Endometrium (tissue), 2 donors: ENCODE measurements around the gene HTN1.
"Not testable (repeated sequence)": the region's sequence is repeated elsewhere in the genome, so short reads cannot be mapped to it uniquely, and the experiment has no call there.

Experiments used
- FAIRE-seq: peaks from 2 replicates; lab custom pipeline; 2012; peaks lifted over from hg19 to GRCh38; lab: Jason Lieb, UNC
- donor health status: control.
- donor health status: control.

The HTN1 gene

DNA sequence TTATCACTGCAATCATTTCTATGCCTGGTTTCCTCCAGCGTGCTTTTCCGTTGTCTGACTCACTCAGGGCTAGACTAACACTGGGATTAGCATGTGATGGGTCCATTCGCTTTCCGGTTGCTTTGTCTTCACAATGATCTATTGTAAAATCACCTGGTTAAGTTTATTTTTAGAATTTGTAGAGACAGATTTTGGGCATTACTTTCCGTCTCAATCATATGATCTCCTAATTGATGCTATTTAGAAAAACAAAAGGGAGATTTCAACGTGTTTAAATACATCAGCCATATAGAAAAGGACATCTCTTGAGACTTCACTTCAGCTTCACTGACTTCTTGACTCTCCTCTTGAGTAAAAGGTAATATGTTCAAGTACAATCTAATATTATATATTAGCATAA, at the start of gene HTN1:
TSS of gene HTN1 (plus strand) at position 301 of the 400 bp plus-strand sequence. CDS start 2,639 bp downstream, outside the sequence.
- FAIRE-seq = not testable (repeated sequence)

- no peak for FAIRE-seq
Observed at GRCh38 chr4:70000711-70001110, 49.5 kb upstream of the HTN1 start.

DNA sequence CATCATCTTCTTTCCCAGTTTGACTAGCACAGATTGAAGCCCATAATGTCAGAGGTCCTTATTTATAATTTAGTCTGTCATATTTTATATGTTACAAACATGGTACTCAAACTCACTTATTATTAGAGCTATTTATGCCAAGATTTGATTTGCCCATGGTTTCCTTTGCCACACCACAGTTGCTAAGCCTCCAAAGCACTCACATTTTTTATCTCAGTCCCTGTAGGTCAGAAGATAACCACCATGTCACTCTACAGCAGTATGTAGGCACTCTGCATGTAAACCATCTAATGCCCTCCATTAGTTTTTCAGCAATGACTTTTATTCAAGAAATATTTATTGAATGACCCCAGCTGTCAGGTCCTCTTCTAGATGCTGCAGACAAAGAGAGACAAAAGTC, 47.7 kb upstream of the HTN1 start:
- no peak for FAIRE-seq

GRCh38 chr4:70008771-70009170, 41.5 kb upstream of the HTN1 start:
- FAIRE-seq = no peak

DNA sequence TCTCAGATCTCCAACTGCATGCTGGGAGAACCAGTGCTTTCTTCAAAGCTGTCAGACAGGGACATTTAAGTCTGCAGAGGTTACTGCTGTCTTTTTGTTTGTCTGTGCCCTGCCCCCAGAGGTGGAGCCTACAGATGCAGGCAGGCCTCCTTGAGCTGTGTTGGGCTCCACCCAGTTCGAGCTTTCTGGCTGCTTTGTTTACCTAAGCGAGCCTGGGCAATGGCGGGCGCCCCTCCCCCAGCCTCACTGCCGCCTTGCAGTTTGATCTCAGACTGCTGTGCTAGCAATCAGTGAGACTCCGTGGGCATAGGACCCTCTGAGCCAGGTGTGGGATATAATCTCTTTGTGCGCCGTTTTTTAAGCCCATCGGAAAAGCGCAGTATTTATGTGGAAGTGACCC, 31.2 kb upstream of the HTN1 start:
- FAIRE-seq = not testable (repeated sequence)

DNA sequence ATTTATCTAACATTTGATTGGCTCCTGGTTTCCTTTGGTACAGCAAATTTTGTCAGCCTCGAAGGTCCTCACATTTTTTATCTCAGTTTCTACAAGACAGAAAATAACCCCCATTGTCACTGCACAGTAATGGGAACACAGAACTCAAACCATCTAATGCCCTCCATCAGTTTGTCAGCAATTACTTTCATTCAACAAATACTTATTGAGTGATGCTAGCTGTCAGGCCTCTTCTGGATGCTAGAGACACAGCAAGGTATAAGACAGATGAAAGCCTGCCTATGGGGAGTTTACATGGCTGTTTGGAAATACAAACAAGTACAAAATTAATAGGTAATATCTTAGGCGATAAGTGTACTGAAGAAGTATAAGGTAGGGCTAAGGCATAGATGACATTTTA, 27.0 kb upstream of the HTN1 start:
- no peak for FAIRE-seq

DNA sequence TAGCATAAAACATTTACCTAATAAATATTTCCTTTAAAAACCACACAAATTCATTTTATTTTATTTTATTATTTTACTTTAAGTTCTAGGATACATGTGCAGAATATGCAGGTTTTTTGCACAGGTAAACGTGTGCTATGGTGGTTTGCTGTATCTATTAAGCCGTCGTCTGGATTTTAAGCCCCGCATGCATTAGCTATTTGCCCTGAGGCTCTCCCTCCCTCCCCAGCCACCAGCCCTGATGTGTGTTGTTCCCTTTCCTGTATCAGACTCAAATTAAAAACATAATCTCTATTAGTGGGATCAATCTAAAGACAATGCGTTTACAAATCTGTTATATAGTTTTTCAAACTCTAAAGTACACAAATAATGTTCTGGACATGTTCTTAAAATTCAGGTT, 23.2 kb upstream of the HTN1 start:
- FAIRE-seq = no peak

- not testable (repeated sequence) for FAIRE-seq
Observed at GRCh38 chr4:70028159-70028558, 22.1 kb upstream of the HTN1 start, which contains the start of gene HTN3. HTN3 (plus strand) TSS chr4:70028459; CDS start chr4:70030741, 2,282 bp downstream.

GRCh38 chr4:70037559-70037958, 12.7 kb upstream of the HTN1 start:
- FAIRE-seq = not testable (repeated sequence)

- not testable (repeated sequence) for FAIRE-seq
Observed at GRCh38 chr4:70039928-70040327, 10.3 kb upstream of the HTN1 start.

GRCh38 chr4:70041652-70042286, 8.5 kb upstream of the HTN1 start:
- FAIRE-seq = no peak

DNA sequence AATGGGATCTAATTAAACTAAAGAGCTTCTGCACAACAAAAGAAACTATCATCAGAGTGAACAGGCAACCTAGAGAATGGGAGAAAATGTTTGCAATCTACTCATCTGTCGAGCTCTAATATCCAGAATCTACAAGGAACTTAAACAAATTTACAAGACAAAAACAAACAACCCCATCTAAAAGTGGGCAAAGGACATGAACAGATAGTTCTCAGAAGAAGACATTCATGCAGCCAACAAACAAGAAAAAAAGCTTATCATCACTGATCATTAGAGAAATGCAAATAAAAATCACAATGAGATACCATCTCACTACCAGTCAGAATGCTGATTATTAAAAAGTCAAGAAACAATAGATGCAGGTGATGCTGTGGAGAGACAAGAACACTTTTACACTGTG, 6.3 kb downstream of the HTN1 start:
- FAIRE-seq = not testable (repeated sequence)

GRCh38 chr4:70057651-70058050, 7.4 kb downstream of the HTN1 start:
- FAIRE-seq = no peak

- FAIRE-seq = no peak
Observed at GRCh38 chr4:70059149-70059548, 8.9 kb downstream of the HTN1 start.

DNA sequence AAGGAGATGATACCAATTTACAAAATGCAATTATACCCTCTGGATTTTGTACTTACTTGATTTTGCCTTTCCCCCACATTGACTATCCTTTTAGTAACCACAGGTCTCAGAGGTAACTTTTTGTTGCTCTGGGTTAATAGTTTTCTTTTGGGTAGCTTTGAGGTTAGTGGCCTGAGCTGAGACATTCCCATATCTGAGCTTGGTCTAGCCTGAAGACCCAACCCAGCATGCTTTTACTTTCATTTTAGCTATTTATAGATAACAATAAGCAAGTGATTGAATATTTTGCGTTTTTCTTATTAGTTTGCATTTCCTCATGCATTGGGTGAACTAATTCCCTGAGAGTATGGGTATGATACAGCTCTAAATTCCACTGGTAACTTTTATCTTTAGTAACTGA, 11.8 kb downstream of the HTN1 start:
- FAIRE-seq = no peak

DNA sequence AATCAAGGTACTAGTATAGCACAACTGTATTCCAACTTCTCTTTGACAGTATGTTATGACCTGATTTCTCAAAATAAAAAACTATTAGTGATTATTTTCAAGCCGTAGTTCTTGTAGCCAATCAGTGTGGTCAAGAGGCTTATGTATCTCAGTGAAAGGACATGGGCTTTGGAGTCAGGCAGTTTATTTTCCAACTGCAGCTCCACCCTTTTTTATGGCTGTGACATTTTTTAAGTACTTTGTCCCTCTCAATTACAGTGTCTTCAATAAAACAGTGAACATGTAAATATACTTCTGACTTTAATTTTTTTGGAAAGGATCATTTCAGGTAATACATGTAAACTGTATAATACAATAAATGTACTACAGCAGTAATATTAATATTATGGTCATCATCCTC, 30.0 kb downstream of the HTN1 start:
- FAIRE-seq = no peak

DNA sequence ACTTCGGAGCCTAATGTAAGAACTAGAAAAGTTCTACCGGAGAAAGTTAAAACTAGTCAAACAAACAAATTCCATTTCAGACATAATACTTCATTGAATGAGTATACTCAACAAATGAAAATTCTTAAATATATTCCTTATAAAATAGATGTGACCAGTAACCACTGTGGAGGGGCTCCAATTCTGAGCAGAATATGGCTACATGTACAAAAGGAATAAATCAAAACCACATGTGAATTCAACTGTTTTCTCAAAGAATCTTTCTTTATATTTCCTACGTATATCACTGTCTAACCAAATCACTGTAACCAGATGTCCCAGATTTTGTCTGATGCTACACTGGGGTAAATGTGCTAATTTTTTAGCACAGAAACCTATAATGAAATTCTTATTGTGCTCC, 49.0 kb downstream of the HTN1 start:
- no peak for FAIRE-seq
